Embryonic facial prominence (tissue), 1 donor: ENCODE results near the gene KRT1.

Experiments used
- DNase-seq: peaks from one replicate; pipeline ENCODE4 v3.0.0-alpha.2; 2016; ENCODE audit errors: extremely low spot score

Gene KRT1

DNA sequence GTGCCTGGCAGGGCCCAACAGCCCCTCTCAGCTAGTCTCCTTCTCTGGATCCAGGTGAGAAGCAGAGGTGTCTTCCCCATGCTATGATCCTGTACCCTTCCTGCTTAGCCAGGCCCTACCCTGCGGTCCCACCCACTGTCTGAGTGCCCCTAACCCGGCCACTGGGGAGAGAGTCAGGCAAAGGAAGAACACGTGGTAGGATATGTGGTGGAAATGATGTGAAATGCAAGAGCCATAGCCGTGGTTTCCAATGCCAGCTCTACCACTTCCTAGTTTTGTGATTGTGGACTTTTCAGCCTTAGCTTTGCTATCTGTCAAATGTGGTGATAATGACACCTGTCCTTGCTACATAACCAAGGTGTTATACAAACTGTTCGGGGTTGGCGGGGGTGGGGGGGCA lies 44.0 kb downstream of the KRT1 start:
- DNase-seq: no peak

- no peak for DNase-seq
Observed at GRCh38 chr12:52634266-52635056, 45.7 kb downstream of the KRT1 start.

DNA sequence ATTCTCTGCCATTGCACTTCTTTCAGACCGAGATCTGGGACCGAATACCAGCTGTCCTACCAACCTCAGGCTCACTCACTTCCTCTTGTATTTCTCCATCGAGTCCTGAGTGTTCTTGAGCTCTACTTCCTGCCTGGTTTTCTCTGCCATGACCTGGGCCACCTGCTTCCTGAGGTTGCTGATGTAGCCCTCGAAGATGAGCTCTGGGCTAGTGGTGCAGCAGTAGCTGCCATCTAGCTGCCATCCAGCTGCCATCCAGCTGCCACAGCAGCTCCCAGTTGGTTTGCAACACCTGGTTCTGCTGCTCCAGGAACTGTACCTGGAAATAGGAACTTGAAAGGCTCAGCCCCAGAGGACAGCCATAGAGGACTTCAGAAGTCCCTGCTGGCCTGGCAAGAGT lies 46.8 kb downstream of the KRT1 start:
- DNase-seq: no peak

DNA sequence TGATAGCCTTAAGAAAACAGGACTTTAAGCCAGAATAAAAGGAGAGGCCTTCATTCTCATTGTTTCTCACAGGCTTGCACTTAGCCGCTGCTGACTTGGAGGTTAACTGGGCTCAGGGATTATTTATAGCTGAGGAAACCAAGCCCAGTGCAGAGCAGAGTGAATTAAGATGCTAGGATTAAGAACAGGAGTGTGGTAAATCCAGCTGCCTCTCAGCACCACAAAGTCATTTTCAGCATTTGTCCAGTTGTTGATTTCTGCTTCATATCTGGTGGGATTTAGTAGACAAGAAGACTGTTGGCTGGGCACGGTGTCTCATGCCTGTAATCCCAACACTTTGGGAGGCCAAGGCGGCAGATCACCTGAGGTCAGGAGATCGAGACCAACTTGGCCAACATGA lies 47.6 kb downstream of the KRT1 start:
- no peak for DNase-seq

- no peak for DNase-seq
Observed at GRCh38 chr12:52631676-52632459, 48.3 kb downstream of the KRT1 start.

DNA sequence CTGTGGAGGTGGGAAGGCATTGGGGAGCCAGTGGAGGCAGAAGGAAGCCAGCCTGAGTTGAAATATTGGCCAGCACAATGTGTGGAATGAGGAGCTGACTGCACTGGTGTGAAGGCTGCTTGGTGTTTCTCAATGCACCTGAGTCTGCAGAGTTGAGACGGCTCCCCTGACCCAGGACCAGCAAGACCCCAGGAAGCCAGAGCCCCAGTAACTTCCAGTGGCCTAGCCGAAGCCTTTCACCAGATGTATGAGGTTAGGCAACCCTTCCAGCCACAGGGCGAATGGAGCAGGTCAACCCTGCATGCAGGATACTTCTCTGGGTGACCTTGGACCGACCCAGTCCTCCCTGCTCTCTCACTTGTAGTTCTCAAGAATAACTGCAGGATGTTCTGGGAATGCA lies 48.9 kb downstream of the KRT1 start:
- DNase-seq: no peak

- DNase-seq: no peak
Observed at GRCh38 chr12:52630599-52631200, 49.5 kb downstream of the KRT1 start.

- no peak for DNase-seq
Observed at GRCh38 chr12:52630008-52630500, 50.2 kb downstream of the KRT1 start.

DNA sequence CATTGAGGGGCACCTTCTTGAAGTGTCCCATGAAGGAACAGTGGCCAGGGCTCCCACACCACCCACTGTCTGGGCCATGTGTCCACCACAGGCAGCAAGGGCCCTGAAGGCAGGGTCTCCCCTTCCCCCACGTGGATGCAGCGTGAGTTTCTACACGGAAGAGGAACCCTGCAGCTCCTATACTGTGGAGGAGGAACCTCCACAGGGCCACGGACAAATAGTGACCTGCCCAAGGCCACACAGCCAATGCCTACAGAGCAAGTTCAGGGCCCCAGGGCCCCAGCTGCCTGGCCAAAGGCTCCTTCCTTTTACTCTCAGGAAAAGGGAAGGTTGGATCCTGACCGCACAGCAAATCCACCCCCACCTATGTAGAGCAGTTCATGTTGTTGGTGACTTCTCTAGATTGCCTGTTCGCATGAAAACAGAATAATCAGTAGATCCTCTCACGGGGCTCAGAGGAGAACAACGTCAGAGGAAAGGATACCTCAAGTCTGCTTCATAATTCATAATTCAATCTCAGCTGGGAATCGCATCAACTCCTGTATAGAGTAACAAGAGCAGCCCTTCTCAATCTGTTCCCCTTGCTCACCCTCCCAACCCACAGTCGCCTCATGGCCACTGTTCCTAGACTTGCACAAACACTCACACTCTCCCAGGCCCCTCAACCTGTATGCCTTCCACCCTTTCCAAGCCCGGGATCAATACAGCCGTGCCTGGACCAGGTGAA lies 50.8 kb downstream of the KRT1 start:
- no peak for DNase-seq

DNA sequence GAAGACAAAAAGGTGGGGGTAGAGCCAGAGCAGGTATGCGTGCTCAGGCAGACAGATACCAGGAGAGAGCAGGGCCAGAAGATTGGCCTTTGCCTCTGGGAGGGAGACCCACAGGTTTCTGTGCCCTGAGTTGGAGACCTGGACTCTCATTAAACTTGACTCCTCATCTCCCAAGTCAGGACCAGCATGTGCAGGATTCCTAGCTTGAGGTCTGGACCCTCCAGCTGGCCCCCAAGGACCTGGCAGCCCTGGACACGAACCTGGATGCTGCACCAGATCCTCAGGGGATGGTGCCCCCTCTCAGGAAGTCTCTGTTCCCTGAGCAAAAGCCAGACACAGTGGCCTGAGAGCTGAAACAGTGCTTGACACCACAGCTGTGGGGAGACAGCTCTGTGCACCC lies 51.4 kb downstream of the KRT1 start:
- DNase-seq: no peak

DNA sequence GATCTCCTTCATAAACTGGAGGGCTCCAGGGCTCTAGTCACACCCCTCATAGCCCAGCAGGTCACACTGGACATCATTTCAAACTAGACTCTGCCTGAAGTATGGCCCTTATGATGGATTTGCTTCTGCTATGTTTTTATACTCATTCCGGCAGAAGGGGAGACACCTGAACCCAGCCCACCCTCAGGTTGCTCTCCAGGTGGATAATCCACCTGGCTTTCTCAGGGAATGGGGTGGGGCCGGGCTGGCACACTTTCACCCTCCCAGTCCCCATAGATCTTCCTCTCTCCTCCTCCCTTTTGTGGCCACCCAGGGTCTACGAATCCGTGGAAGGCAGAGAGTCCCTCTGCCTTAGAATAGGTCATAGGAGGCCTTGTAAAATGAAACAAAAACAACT lies 52.1 kb downstream of the KRT1 start:
- DNase-seq: no peak

DNA sequence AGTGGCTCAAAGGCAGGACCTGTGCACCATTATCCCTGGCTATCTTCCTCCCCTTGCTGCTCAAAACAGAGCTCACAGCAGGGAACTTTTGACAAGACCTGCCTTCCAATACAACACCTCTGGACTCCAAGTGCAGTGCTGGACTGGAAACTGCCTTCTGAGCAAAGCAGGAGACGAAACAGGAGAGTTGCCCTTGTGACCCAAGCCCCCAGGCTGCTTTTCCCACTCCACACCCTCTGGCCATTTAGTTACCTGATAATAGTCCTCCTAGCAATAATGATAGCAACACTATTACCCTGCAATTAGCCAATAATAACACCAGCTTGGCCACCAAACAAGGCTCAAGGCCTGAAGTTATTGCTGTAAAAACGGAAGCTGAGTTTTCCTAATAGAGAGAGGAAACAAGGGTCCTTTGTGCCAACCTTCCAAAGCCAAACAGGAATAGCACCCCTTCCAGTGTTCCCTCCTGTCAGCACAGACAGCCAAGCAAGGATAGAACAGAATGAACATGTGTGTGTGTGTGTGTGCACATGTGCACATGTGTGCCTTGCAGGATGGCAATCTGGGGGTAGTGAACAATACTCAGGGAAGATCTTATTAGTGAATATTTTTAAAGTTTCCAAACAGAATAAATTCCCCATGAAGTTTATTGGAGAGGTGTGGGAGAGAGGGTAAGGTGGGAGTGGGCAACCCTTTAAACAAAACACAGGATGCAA lies 52.7 kb downstream of the KRT1 start:
- DNase-seq: no peak
